GM23248 (cell line): Measurements from ENCODE around the gene ARHGAP10. TPM values are rescaled to one million over a fixed set of nuclear protein-coding genes. Genes with fewer than 3 reads are reported as not detected.

ENCODE experiments used
- DNase-seq: peaks from one replicate; pipeline ENCODE4 v3.0.0-alpha.2; 2015
- H2AFZ ChIP-seq: fragments of 200-600 bp; sonication (generic); 2 replicates; pipeline ENCODE4 v1.6.1; 2016; ENCODE audit warnings: antibody characterized with exemption
- H3F3A ChIP-seq: fragments of 200-600 bp; sonication (generic); 2 replicates; pipeline ENCODE4 v1.6.1; 2016; ENCODE audit warnings: mild to moderate bottlenecking, antibody characterized with exemption, mixed run types; ENCODE audit not compliant: insufficient read depth
- H3K27ac ChIP-seq: fragments of 200-600 bp; sonication (generic); 2 replicates; pipeline ENCODE4 v1.5.1; 2016; ENCODE audit warnings: mild to moderate bottlenecking
- H3K27me3 ChIP-seq: fragments of 200-600 bp; sonication (generic); replicated peaks from 2 replicates; pipeline ENCODE4 v1.6.1; 2016; ENCODE audit warnings: mild to moderate bottlenecking; ENCODE audit not compliant: insufficient read depth
- H3K36me3 ChIP-seq: fragments of 200-600 bp; sonication (generic); 2 replicates; pipeline ENCODE4 v1.6.1; 2016; ENCODE audit warnings: low read depth, mild to moderate bottlenecking
- H3K4me1 ChIP-seq: fragments of 200-600 bp; sonication (generic); 2 replicates; pipeline ENCODE4 v1.6.1; 2016; ENCODE audit warnings: mild to moderate bottlenecking; ENCODE audit not compliant: insufficient read depth
- H3K4me2 ChIP-seq: fragments of 200-600 bp; sonication (generic); one replicate; pipeline ENCODE4 v1.6.1; 2016; ENCODE audit warnings: mild to moderate bottlenecking; ENCODE audit not compliant: unreplicated experiment
- H3K4me3 ChIP-seq: fragments of 200-600 bp; sonication (generic); 2 replicates; pipeline ENCODE4 v1.5.1; 2016; ENCODE audit warnings: mild to moderate bottlenecking
- H3K79me2 ChIP-seq: fragments of 200-600 bp; sonication (generic); 2 replicates; pipeline ENCODE4 v1.6.1; 2016; ENCODE audit warnings: mild to moderate bottlenecking; ENCODE audit not compliant: insufficient read depth
- H3K9ac ChIP-seq: fragments of 200-600 bp; sonication (generic); 2 replicates; pipeline ENCODE4 v1.6.1; 2016; ENCODE audit warnings: mild to moderate bottlenecking
- H3K9me2 ChIP-seq: fragments of 200-600 bp; sonication (generic); 2 replicates; pipeline ENCODE4 v1.6.1; 2016; ENCODE audit warnings: mixed run types, mild to moderate bottlenecking, moderate library complexity; ENCODE audit not compliant: insufficient read depth
- H3K9me3 ChIP-seq: fragments of 200-600 bp; sonication (generic); one replicate; pipeline ENCODE4 v1.6.1; 2017; ENCODE audit warnings: low read depth
- H4K20me1 ChIP-seq: fragments of 200-600 bp; sonication (generic); 2 replicates; pipeline ENCODE4 v1.6.0; 2016; ENCODE audit not compliant: insufficient read depth
- EZH2 ChIP-seq: fragments of 200-600 bp; sonication (generic); IDR thresholded peaks from 2 replicates; pipeline ENCODE4 v1.6.1; 2018; ENCODE audit warnings: antibody characterized with exemption, mild to moderate bottlenecking; ENCODE audit not compliant: insufficient read depth, poor library complexity, severe bottlenecking
- EZH2phosphoT487 ChIP-seq: fragments of 200-600 bp; sonication (generic); IDR thresholded peaks from 2 replicates; pipeline ENCODE4 v1.6.1; 2018; ENCODE audit warnings: antibody characterized with exemption, moderate library complexity, mild to moderate bottlenecking, low read depth; ENCODE audit not compliant: insufficient read depth
- WGBS, 2 experiments: methylation state at CpG; one replicate each; pipeline ENCODE4 v1.1.6; 2015 to 2017; ENCODE audit warnings: low lambda C conversion rate in 2 of 2, low coverage in 1 of 2; ENCODE audit errors: missing lambda C conversion rate in 2 of 2; 5-methylcytosine and 5-hydroxymethylcytosine counted together
- in situ Hi-C: fragments of 300-500 bp; cut with MboI; formaldehyde crosslinking; loops from 2 replicates; pipeline ENCODE4 v1.15.0; 2020
- polyA plus RNA-seq: library from polyadenylated mRNA; unstranded; fragments of >200 nt; fragmentation: Nextera tagmentation; extraction: Ambion mirVana; gene quantifications from 2 replicates; pipeline ENCODE4 v1.2.1, GENCODE V29; 2016
- total RNA-seq: library from RNA; depleted of rRNA; stranded (reverse); fragments of >200 nt; shearing (Covaris generic); gene quantifications from 2 replicates; pipeline ENCODE4 v1.2.3, GENCODE V29; 2014

The ARHGAP10 gene
- total and polyA plus RNA-seq, 2 experiments from 2014 or later = 19.5 to 24.8 TPM

DNA sequence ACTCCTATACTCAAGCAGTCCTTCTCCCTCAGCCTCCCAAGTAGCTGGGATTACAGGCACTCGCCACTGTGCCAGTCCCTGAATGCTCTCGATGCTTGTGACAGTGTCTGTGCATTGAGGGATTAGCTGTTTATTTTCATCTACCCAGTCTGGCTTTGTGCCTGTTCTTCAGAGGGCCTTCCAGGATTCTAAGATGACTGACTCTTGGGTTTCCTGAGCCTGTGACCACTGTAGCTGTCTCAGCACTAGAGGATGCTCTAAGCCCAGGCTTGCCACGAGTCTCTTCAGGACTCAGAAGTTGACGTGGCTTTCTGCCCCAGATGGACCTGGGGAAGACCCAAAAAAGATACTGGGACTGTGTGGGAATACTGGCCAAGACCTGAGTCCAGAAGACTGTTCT is 201.4 kb downstream of the ARHGAP10 start:
- H3K4me2 ChIP-seq = no peak overlapping the region
- no peaks in the 10 kb centered on the region for H4K20me1 ChIP-seq
- H3K79me2 ChIP-seq = no peaks in the 10 kb centered on the region
- WGBS, 2 experiments = 58 to 61% methylated on average over 4 of the region's 4 CpGs
- no peak for DNase-seq
- H3K9me3 ChIP-seq = no peaks in the 10 kb centered on the region
- H3K9ac ChIP-seq = no peak overlapping the region
- H3K4me1 ChIP-seq = no peaks in the 10 kb centered on the region
- no peaks in the 10 kb centered on the region for H3F3A ChIP-seq
- TF ChIP-seq EZH2phosphoT487 = no peak
- no peak for TF ChIP-seq EZH2
- in situ Hi-C loops = no loop called here
- H3K4me3 ChIP-seq = no peak overlapping the region
- peaks cover 10% of the 10 kb centered on the region; the same call in 1 of the 2 replicates for H3K36me3 ChIP-seq
- no peak overlapping the region for H2AFZ ChIP-seq
- H3K9me2 ChIP-seq = no peaks in the 10 kb centered on the region
- no peak overlapping the region for H3K27ac ChIP-seq
- no peaks in the 10 kb centered on the region for H3K27me3 ChIP-seq

DNA sequence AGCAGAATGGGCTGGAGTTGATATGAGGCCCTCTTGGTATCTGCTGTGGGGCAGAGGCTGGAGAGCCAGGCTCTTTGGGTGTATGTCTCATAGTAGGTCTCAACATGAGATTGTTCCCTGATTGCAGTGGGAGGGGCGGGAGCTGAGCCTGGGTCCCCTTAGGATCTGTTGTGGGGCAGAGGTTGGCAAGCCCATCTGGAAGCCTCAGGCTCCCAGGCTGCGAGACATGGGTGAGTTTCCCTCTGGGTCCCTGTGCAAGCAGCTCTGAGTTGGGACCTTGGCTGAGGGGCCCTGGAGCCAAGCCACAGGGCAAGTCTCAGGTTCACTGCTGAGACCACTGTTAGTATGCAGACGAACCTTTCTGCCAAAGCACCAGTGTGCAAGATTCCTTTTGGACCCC is 201.9 kb downstream of the ARHGAP10 start:
- H3F3A ChIP-seq = no peaks in the 10 kb centered on the region
- H3K9me2 ChIP-seq = no peaks in the 10 kb centered on the region
- no peak overlapping the region for H3K27ac ChIP-seq
- H3K4me1 ChIP-seq = no peaks in the 10 kb centered on the region
- no peaks in the 10 kb centered on the region for H4K20me1 ChIP-seq
- 88 to 95% methylated on average over 3 of the region's 3 CpGs for WGBS, 2 experiments
- no peaks in the 10 kb centered on the region for H3K27me3 ChIP-seq
- no peak overlapping the region for H2AFZ ChIP-seq
- H3K79me2 ChIP-seq = no peaks in the 10 kb centered on the region
- H3K9ac ChIP-seq = no peak overlapping the region
- no peak overlapping the region for H3K4me3 ChIP-seq
- no peak overlapping the region for H3K4me2 ChIP-seq
- H3K9me3 ChIP-seq = no peaks in the 10 kb centered on the region
- TF ChIP-seq EZH2phosphoT487 (no peak), EZH2 (no peak)
- no peak for DNase-seq
- in situ Hi-C loops = no loop called here
- H3K36me3 ChIP-seq = peaks cover 10% of the 10 kb centered on the region; the same call in 1 of the 2 replicates

DNA sequence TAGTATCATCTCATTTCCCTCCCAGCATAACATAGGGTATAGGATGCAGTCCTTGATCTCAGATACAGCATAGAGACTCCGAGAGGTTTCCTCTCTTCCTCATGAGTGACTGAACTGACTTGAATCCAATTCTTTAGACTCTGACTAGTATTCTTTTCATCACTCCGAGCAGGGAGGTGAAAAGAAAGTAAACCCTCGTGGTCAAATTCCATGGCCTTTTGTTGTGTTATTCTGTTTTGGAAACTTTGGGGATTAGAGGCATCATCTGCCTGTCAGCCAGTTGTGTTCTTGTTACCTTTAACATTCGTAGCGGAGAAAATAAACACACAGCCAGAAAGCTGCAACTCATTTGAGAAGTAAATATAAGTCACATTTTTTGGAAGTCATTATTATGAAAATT is 206.6 kb downstream of the ARHGAP10 start:
- peaks cover 4% of the 10 kb centered on the region; the same call in 1 of the 2 replicates for H3K36me3 ChIP-seq
- no peaks in the 10 kb centered on the region for H3K79me2 ChIP-seq
- H3K27ac ChIP-seq = no peak overlapping the region
- no peaks in the 10 kb centered on the region for H4K20me1 ChIP-seq
- H3K9ac ChIP-seq = no peak overlapping the region
- no peak for TF ChIP-seq EZH2
- no peak for TF ChIP-seq EZH2phosphoT487
- peak; percentile 10 for DNase-seq
- no peaks in the 10 kb centered on the region for H3F3A ChIP-seq
- no peak overlapping the region for H2AFZ ChIP-seq
- H3K4me1 ChIP-seq = 0 out of 2 replicates have a peak, but pooled peaks cover 4% of the 10 kb centered on the region
- H3K4me2 ChIP-seq = no peak overlapping the region
- H3K4me3 ChIP-seq = no peak overlapping the region
- no peaks in the 10 kb centered on the region for H3K9me3 ChIP-seq
- no peaks in the 10 kb centered on the region for H3K9me2 ChIP-seq
- 28 to 37% methylated on average over 5 of the region's 5 CpGs for WGBS, 2 experiments
- in situ Hi-C loops = no loop called here
- H3K27me3 ChIP-seq = no peaks in the 10 kb centered on the region

GRCh38 chr4:147940171-147940570 is 208.3 kb downstream of the ARHGAP10 start:
- no peaks in the 10 kb centered on the region for H4K20me1 ChIP-seq
- DNase-seq = no peak
- no peaks in the 10 kb centered on the region for H3F3A ChIP-seq
- in situ Hi-C loops = no loop called here
- no peaks in the 10 kb centered on the region for H3K9me3 ChIP-seq
- H3K9me2 ChIP-seq = no peaks in the 10 kb centered on the region
- no peak overlapping the region for H2AFZ ChIP-seq
- no peaks in the 10 kb centered on the region for H3K79me2 ChIP-seq
- H3K27ac ChIP-seq = no peak overlapping the region
- TF ChIP-seq EZH2 (no peak), EZH2phosphoT487 (no peak)
- no peak overlapping the region for H3K9ac ChIP-seq
- H3K4me3 ChIP-seq = no peak overlapping the region
- 88 to 91% methylated on average over 4 of the region's 4 CpGs for WGBS, 2 experiments
- H3K4me1 ChIP-seq = 0 out of 2 replicates have a peak, but pooled peaks cover 4% of the 10 kb centered on the region
- no peak overlapping the region for H3K4me2 ChIP-seq
- H3K36me3 ChIP-seq = peaks cover 4% of the 10 kb centered on the region; the same call in 1 of the 2 replicates
- no peaks in the 10 kb centered on the region for H3K27me3 ChIP-seq

- H3K27me3 ChIP-seq = no peaks in the 10 kb centered on the region
- H3K4me1 ChIP-seq = 0 out of 2 replicates have a peak, but pooled peaks cover 4% of the 10 kb centered on the region
- TF ChIP-seq EZH2phosphoT487 (no peak), EZH2 (no peak)
- H3K36me3 ChIP-seq = peaks cover 4% of the 10 kb centered on the region
- no peaks in the 10 kb centered on the region for H3K79me2 ChIP-seq
- no peaks in the 10 kb centered on the region for H3K9me2 ChIP-seq
- no peaks in the 10 kb centered on the region for H3K9me3 ChIP-seq
- no peak overlapping the region for H3K9ac ChIP-seq
- DNase-seq = no peak
- no peak overlapping the region for H3K4me2 ChIP-seq
- H3K4me3 ChIP-seq = no peak overlapping the region
- WGBS, 2 experiments = 96 to 98% methylated on average over 2 of the region's 2 CpGs
- no peak overlapping the region for H2AFZ ChIP-seq
- H4K20me1 ChIP-seq = no peaks in the 10 kb centered on the region
- in situ Hi-C loops = no loop called here
- H3F3A ChIP-seq = no peaks in the 10 kb centered on the region
- no peak overlapping the region for H3K27ac ChIP-seq
Measured at GRCh38 chr4:147941373-147941772, 209.5 kb downstream of the ARHGAP10 start.
